Uterus (tissue), 4 donors: Measurements from ENCODE around the gene PRRT4. TPM values are rescaled to one million over a fixed set of nuclear protein-coding genes. Genes with fewer than 3 reads are reported as not detected.

Experiments used
- DNase-seq, 2 donors: peaks; one replicate each; pipeline ENCODE4 v3.0.0-alpha.2; 2019 to 2020
- H3K27ac ChIP-seq, 2 donors: fragments of 200-600 bp; sonication (generic); 1 replicate in 1 of 2; 2 replicates in 1 of 2; pipeline ENCODE4 v1.5.1; 2016 to 2018
- H3K27me3 ChIP-seq, 2 donors: fragments of 200-600 bp; sonication (generic); one replicate each; pipeline ENCODE4 v1.5.1; 2018 to 2019; ENCODE audit warnings: control low read depth in 1 of 2
- H3K36me3 ChIP-seq, 2 donors: fragments of 200-600 bp; sonication (generic); one replicate each; pipeline ENCODE4 v1.5.1; 2019; ENCODE audit warnings: control low read depth in 1 of 2
- H3K4me1 ChIP-seq, 2 donors: fragments of 200-600 bp; sonication (generic); one replicate each; pipeline ENCODE4 v1.5.1; 2018 to 2019; ENCODE audit warnings: control low read depth in 1 of 2
- H3K4me3 ChIP-seq, 2 donors: fragments of 200-600 bp; sonication (generic); 1 replicate in 1 of 2; 2 replicates in 1 of 2; pipeline ENCODE4 v1.5.1; 2018 to 2019; ENCODE audit warnings: mild to moderate bottlenecking in 1 of 2
- H3K9me3 ChIP-seq, 2 donors: fragments of 200-600 bp; sonication (generic); one replicate each; pipeline ENCODE4 v1.5.1; 2019; ENCODE audit warnings: control low read depth in 1 of 2
- POLR2A ChIP-seq, 2 donors: fragments of 450-650 bp; IDR thresholded peaks; one replicate each; pipeline ENCODE4 v1.6.1; 2016; ENCODE audit warnings: antibody characterized with exemption in 2 of 2, mild to moderate bottlenecking in 1 of 2, moderate library complexity in 1 of 2
- intact Hi-C: fragments of 100-400 bp; cut with DNase I; formaldehyde crosslinking; loops from one replicate; pipeline ENCODE4 v1.15.1; 2023; ENCODE audit warnings: low total_unique reads
- total RNA-seq, 4 donors: library from RNA; depleted of rRNA in 3 of 4; stranded (reverse); fragments of >200 nt in 3 of 4; gene quantifications; one replicate each; pipeline versions ENCODE4 v1.1.0 to v1.2.4, GENCODE V29; 2014 to 2023
- TF ChIP-seq, protein P1 (sequence below), 4 experiments: fragments of 200-600 bp in 2 of 4; fragments of 450-650 bp in 2 of 4; sonication (generic) in 2 of 4; IDR thresholded peaks; one replicate each; pipeline ENCODE4 v1.5.1; 2016 to 2019; ENCODE audit warnings: antibody characterized with exemption in 4 of 4, mild to moderate bottlenecking in 2 of 4, moderate library complexity in 1 of 4
- donor health status: DM: yes; HTN: yes; CAD: no.

PRRT4 gene
- total RNA-seq, 4 donors from 2014 or later: 1.3 to 1.7 TPM; not detected in 2

DNA sequence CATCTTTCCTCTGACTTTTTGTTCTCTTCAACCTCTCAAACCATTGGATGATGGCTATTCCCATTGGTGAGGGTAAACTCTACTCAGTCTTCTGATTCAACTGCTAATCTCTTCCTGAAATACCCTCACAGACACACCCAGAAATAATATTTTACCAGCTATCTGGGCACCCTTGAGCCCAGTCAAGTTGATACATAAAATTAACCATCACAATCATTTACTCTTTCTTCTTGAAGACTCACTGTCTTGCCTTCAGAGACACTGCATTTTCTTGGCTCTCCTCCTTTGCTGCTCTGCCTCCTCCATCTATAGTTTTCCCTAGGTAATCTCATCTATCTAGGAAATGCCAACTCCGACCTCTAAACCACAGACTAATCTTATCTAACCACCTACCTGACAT, 12.6 kb upstream of the PRRT4 start:
- Histone ChIP-seq H3K9me3 (no peaks in the 10 kb centered on the region), H3K27ac (no peak overlapping the region), H3K27me3 (no peaks in the 10 kb centered on the region), H3K4me1 (no peaks in the 10 kb centered on the region), H3K4me3 (no peak overlapping the region), H3K36me3 (no peaks in the 10 kb centered on the region)
- no peak for DNase-seq
- intact Hi-C loops: no loop called here
- TF ChIP-seq, protein P1, sequence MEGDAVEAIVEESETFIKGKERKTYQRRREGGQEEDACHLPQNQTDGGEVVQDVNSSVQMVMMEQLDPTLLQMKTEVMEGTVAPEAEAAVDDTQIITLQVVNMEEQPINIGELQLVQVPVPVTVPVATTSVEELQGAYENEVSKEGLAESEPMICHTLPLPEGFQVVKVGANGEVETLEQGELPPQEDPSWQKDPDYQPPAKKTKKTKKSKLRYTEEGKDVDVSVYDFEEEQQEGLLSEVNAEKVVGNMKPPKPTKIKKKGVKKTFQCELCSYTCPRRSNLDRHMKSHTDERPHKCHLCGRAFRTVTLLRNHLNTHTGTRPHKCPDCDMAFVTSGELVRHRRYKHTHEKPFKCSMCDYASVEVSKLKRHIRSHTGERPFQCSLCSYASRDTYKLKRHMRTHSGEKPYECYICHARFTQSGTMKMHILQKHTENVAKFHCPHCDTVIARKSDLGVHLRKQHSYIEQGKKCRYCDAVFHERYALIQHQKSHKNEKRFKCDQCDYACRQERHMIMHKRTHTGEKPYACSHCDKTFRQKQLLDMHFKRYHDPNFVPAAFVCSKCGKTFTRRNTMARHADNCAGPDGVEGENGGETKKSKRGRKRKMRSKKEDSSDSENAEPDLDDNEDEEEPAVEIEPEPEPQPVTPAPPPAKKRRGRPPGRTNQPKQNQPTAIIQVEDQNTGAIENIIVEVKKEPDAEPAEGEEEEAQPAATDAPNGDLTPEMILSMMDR (IDR thresholded peaks at IDR 0.05): no peak
- no peak for TF ChIP-seq POLR2A (IDR thresholded peaks at IDR 0.05)

GRCh38 chr7:128373606-128374005, 12.1 kb upstream of the PRRT4 start:
- H3K27ac ChIP-seq: no peak overlapping the region
- no peak overlapping the region for H3K4me3 ChIP-seq
- no peaks in the 10 kb centered on the region for H3K9me3 ChIP-seq
- TF ChIP-seq POLR2A (IDR thresholded peaks at IDR 0.05): no peak
- TF ChIP-seq, protein P1 (IDR thresholded peaks at IDR 0.05): no peak
- intact Hi-C loops: no loop called here
- no peak for DNase-seq
- H3K27me3 ChIP-seq: no peaks in the 10 kb centered on the region
- no peaks in the 10 kb centered on the region for H3K36me3 ChIP-seq
- no peaks in the 10 kb centered on the region for H3K4me1 ChIP-seq

GRCh38 chr7:128370491-128370890, 9.0 kb upstream of the PRRT4 start:
- DNase-seq: no peak
- no peaks in the 10 kb centered on the region for H3K9me3 ChIP-seq
- H3K27me3 ChIP-seq: no peaks in the 10 kb centered on the region
- no peak overlapping the region for H3K4me3 ChIP-seq
- H3K27ac ChIP-seq: no peak overlapping the region
- TF ChIP-seq, protein P1 (IDR thresholded peaks at IDR 0.05): no peak
- no peak for TF ChIP-seq POLR2A (IDR thresholded peaks at IDR 0.05)
- no peaks in the 10 kb centered on the region for H3K4me1 ChIP-seq
- intact Hi-C loops: no loop called here
- no peaks in the 10 kb centered on the region for H3K36me3 ChIP-seq

GRCh38 chr7:128366986-128367385, 5.5 kb upstream of the PRRT4 start:
- Histone ChIP-seq H3K9me3 (no peaks in the 10 kb centered on the region), H3K27ac (no peak overlapping the region), H3K27me3 (no peaks in the 10 kb centered on the region), H3K36me3 (no peaks in the 10 kb centered on the region), H3K4me1 (no peaks in the 10 kb centered on the region), H3K4me3 (no peak overlapping the region)
- no peak for TF ChIP-seq POLR2A (IDR thresholded peaks at IDR 0.05)
- TF ChIP-seq, protein P1 (IDR thresholded peaks at IDR 0.05): no peak
- intact Hi-C loops: no loop called here
- DNase-seq: no peak

DNA sequence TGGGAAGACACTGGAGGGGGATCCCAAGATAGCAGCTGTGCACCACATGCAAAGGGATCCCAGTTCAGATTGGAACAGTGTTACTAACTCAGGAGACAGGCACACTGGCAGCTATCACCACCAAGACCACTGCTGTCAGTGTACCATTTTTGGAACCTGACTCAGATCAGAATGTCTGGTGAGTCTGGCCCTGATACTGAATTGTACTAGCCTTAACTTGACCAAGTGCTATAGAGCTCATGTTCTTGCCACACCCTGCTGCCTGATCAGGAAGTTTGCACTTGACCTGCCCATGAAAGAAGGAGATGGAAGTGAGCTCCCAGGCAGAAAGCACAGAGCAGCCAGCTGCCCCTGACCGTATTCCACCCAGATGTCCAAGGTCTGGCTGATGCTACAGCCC, 4.8 kb upstream of the PRRT4 start:
- no peak for DNase-seq
- H3K4me1 ChIP-seq: peaks cover 0 to 1% of the 10 kb centered on the region in 2 donors
- no peak overlapping the region for H3K4me3 ChIP-seq
- intact Hi-C loops: no loop called here
- H3K36me3 ChIP-seq: no peaks in the 10 kb centered on the region
- TF ChIP-seq, protein P1 (IDR thresholded peaks at IDR 0.05): no peak
- no peak for TF ChIP-seq POLR2A (IDR thresholded peaks at IDR 0.05)
- H3K9me3 ChIP-seq: no peaks in the 10 kb centered on the region
- H3K27ac ChIP-seq: no peak overlapping the region
- H3K27me3 ChIP-seq: no peaks in the 10 kb centered on the region
